MCF 10A (cell line): ENCODE measurements around the gene TRPM8. TPM values are rescaled to one million over a fixed set of nuclear protein-coding genes. Genes with fewer than 3 reads are reported as not detected.

Experiments used
- BruUV-seq: library from RNA; stranded (reverse); fragments of 400-500 nt; replicated peaks from 2 replicates; lab custom pipeline; 2021; lab: Mats Ljungman, UMichigan
- CTCF ChIA-PET: fragments of 300-600 bp; sonication (Branson Sonifier 250); formaldehyde crosslinking; extraction: SDS; loops from one replicate; lab custom pipeline; 2021; ENCODE audit warnings: antibody characterized with exemption, inconsistent platforms; lab: Yijun Ruan, JAX
- POLR2A ChIA-PET: fragments of 300-600, 350-650 bp; sonication (Branson Sonifier 250); formaldehyde crosslinking; extraction: SDS; loops from one replicate; lab custom pipeline; 2020; ENCODE audit warnings: antibody characterized with exemption, inconsistent platforms; lab: Yijun Ruan, JAX
- DNase-seq: peaks from one replicate; pipeline ENCODE4 v3.0.0-alpha.2; 2018; ENCODE audit not compliant: unreplicated experiment
- H3K27ac Mint-ChIP-seq: one replicate; pipeline ENCODE4 v1.8.0; 2022; ENCODE audit warnings: mild to moderate bottlenecking, low read depth, mixed read lengths; ENCODE audit not compliant: unreplicated experiment
- H3K27me3 Mint-ChIP-seq: one replicate; pipeline ENCODE4 v1.8.0; 2022; ENCODE audit warnings: mixed read lengths; ENCODE audit not compliant: insufficient read depth, unreplicated experiment
- H3K36me3 Mint-ChIP-seq: one replicate; pipeline ENCODE4 v1.8.0; 2022; ENCODE audit warnings: mild to moderate bottlenecking, moderate library complexity, mixed read lengths; ENCODE audit not compliant: insufficient read depth, unreplicated experiment
- H3K4me1 Mint-ChIP-seq: one replicate; pipeline ENCODE4 v1.8.0; 2022; ENCODE audit warnings: mixed read lengths; ENCODE audit not compliant: insufficient read depth, unreplicated experiment
- H3K4me3 Mint-ChIP-seq: one replicate; pipeline ENCODE4 v1.8.0; 2022; ENCODE audit warnings: mild to moderate bottlenecking, moderate library complexity, mixed read lengths; ENCODE audit not compliant: unreplicated experiment
- H3K9me3 Mint-ChIP-seq: one replicate; pipeline ENCODE4 v1.8.0; 2022; ENCODE audit warnings: mixed read lengths; ENCODE audit not compliant: unreplicated experiment
- intact Hi-C: fragments of 100-400 bp; cut with micrococcal nuclease; formaldehyde crosslinking; loops from 2 replicates; pipeline ENCODE4 v1.14.1; 2022
- total RNA-seq: library from RNA; stranded (reverse); gene quantifications from 2 replicates; pipeline ENCODE4 v1.2.3, GENCODE V29; 2022
- TF ChIP-seq, protein P1 (sequence below): fragments of 200-600 bp; IDR thresholded peaks from one replicate; pipeline ENCODE4 v1.8.0; 2022; ENCODE audit warnings: antibody characterized with exemption, mild to moderate bottlenecking; ENCODE audit not compliant: unreplicated experiment

The TRPM8 gene
- total RNA-seq, 1 experiment from 2014 or later, result not detected

- H3K27ac Mint-ChIP-seq, result no peak overlapping the region
- BruUV-seq, result no TSS peak
These were observed 66.3 kb downstream of the TRPM8 start for GRCh38 chr2:233983445-233983844.

DNA sequence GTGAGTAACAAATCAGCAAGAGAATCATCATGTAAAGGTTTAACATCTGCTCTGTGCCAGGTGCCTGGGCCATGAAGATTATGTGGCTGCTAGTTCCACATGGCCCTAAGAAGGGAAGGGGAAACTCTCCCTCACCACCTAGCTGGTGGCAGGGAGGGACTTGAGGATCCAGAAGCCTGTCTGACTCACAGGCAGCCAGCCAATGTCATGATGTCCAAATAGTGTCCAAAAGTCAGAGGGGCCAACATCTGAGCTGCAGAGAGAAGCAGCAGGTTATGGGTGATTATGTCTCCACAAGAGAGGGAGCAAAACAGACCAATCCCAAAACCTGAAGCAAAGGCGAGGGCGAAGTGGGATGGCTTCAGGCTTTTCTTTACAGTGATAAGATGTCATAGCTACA, 71.4 kb downstream of the TRPM8 start:
- ChIA-PET POLR2A (no interaction called here), CTCF (interaction anchor here (0.8 to 1.3 kb wide), 2 partner anchors 9 to 554 kb away, joined by 4 read pairs; no protein-coding TSS in a partner anchor)
- H3K27me3 Mint-ChIP-seq, result no peaks in the 10 kb centered on the region
- TF ChIP-seq, protein P1, sequence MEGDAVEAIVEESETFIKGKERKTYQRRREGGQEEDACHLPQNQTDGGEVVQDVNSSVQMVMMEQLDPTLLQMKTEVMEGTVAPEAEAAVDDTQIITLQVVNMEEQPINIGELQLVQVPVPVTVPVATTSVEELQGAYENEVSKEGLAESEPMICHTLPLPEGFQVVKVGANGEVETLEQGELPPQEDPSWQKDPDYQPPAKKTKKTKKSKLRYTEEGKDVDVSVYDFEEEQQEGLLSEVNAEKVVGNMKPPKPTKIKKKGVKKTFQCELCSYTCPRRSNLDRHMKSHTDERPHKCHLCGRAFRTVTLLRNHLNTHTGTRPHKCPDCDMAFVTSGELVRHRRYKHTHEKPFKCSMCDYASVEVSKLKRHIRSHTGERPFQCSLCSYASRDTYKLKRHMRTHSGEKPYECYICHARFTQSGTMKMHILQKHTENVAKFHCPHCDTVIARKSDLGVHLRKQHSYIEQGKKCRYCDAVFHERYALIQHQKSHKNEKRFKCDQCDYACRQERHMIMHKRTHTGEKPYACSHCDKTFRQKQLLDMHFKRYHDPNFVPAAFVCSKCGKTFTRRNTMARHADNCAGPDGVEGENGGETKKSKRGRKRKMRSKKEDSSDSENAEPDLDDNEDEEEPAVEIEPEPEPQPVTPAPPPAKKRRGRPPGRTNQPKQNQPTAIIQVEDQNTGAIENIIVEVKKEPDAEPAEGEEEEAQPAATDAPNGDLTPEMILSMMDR, result no peak
- H3K36me3 Mint-ChIP-seq, result no peaks in the 10 kb centered on the region
- DNase-seq, result no peak
- no peak overlapping the region for H3K27ac Mint-ChIP-seq
- intact Hi-C loops, result no loop called here
- H3K4me3 Mint-ChIP-seq, result no peak overlapping the region
- H3K4me1 Mint-ChIP-seq, result no peaks in the 10 kb centered on the region
- no TSS peak for BruUV-seq
- peaks cover 9% of the 10 kb centered on the region for H3K9me3 Mint-ChIP-seq

More at GRCh38 chr2:233983445-233983844, 66.3 kb downstream of the TRPM8 start:
- TF ChIP-seq, protein P1, result no peak
- peaks cover 9% of the 10 kb centered on the region for H3K9me3 Mint-ChIP-seq
- no peak for DNase-seq
- H3K36me3 Mint-ChIP-seq, result no peaks in the 10 kb centered on the region
- H3K27me3 Mint-ChIP-seq, result no peaks in the 10 kb centered on the region
- peaks cover 17% of the 10 kb centered on the region for H3K4me1 Mint-ChIP-seq
- CTCF ChIA-PET, result no interaction called here
- H3K4me3 Mint-ChIP-seq, result no peak overlapping the region
- intact Hi-C loops, result loop anchor here (2.0 kb wide), 1 partner anchor 149 kb away; no protein-coding TSS in a partner anchor
- POLR2A ChIA-PET, result no interaction called here

DNA sequence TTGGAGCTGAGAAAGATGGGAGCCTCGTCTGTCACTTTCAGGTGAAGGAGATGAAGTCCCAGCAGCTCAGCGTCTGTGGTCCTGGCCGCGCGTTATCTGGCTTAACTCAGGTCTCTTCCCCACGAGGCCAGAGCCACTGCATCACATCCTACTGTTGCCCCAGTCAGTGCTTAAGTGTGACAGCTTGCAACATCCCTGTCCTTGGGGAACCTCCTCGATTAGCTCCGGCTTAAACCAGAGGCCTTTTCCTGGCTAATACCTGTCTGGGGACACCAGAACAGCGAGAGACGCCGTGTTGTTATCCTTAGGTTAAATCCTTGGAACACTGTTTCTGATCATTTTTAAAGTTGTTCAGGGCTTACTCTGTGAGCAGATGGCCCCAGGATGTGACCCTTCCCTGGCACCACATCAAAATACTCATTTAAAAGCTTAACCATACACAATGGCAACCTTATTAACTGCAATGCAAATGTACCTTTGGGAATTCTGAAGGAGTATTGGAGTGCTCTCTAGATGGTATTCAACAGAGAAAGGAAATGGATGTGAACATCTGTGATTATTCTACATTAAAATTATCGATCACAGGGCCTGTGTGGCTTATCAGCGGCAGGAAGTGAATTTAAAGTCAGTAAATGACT, 72.2 kb downstream of the TRPM8 start:
- BruUV-seq, result no TSS peak
- intact Hi-C loops, result no loop called here
- TF ChIP-seq, protein P1, result no peak
- no peak for DNase-seq
- Mint-ChIP-seq H3K9me3 (peaks cover 5% of the 10 kb centered on the region), H3K36me3 (no peaks in the 10 kb centered on the region), H3K4me1 (no peaks in the 10 kb centered on the region), H3K4me3 (no peak overlapping the region), H3K27ac (no peak overlapping the region), H3K27me3 (no peaks in the 10 kb centered on the region)
- CTCF ChIA-PET, result interaction anchor here (0.8 to 2.2 kb wide), 3 partner anchors 8 to 553 kb away, joined by 4 to 5 read pairs (median 4); no protein-coding TSS in a partner anchor
- POLR2A ChIA-PET, result no interaction called here

DNA sequence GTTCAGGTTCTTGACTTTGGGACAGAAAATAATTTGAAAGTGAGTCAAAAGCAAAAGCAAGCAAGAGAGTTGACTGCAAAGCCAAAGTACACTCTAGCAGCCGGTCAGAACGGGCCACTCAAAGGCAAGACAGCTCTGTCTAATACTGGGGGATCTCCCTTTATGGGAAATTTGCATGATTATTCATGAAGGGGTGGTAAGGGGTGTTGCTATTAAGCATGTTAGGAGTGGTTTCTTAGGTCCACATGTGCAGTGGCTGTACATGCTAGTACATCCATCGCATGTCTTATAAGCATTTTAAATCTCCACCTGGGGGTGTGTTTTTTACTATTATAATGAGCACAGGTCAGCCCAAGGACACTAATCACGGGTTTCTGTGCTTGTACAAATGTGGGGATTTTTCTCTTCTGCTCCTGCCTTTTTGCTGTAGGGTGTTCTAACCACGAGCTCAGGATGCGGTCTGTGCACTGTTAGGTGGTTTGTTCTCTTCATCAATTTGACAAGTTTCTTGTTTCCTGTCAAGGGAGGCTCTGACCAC, 73.2 kb downstream of the TRPM8 start:
- no peak overlapping the region for H3K27ac Mint-ChIP-seq
- H3K4me3 Mint-ChIP-seq, result no peak overlapping the region
- no peaks in the 10 kb centered on the region for H3K36me3 Mint-ChIP-seq
- POLR2A ChIA-PET, result interaction anchor here (0.7 kb wide), 1 partner anchor 8 kb away, joined by 3 read pairs; no protein-coding TSS in a partner anchor
- no peaks in the 10 kb centered on the region for H3K9me3 Mint-ChIP-seq
- BruUV-seq, result no TSS peak
- TF ChIP-seq, protein P1, result no peak
- CTCF ChIA-PET, result interaction anchor here (2.2 kb wide), 1 partner anchor 8 kb away, joined by 5 read pairs; no protein-coding TSS in a partner anchor
- intact Hi-C loops, result no loop called here
- no peaks in the 10 kb centered on the region for H3K27me3 Mint-ChIP-seq
- no peaks in the 10 kb centered on the region for H3K4me1 Mint-ChIP-seq
- no peak for DNase-seq
